Neutrophil (primary cell): ENCODE results near the gene GPC5.

Experiments
- H3K27ac ChIP-seq: fragments of 200-600 bp; sonication (generic); 2 replicates; pipeline ENCODE4 v1.5.1; 2016; ENCODE audit warnings: mild to moderate bottlenecking, moderate library complexity
- H3K27me3 ChIP-seq: fragments of 200-600 bp; sonication (generic); 2 replicates; pipeline ENCODE4 v1.6.0; 2016; ENCODE audit warnings: mild to moderate bottlenecking
- H3K36me3 ChIP-seq: fragments of 200-600 bp; sonication (generic); 2 replicates; pipeline ENCODE4 v1.5.1; 2017
- H3K4me1 ChIP-seq, 2 experiments: fragments of 200-600 bp in 1 of 2; sonication (generic) in 1 of 2; 1 replicate in 1 of 2; 2 replicates in 1 of 2; pipeline versions ENCODE4 v1.5.1 to v1.6.1; 2013 to 2016; ENCODE audit warnings: low read depth in 1 of 2, low read length in 1 of 2, mild to moderate bottlenecking in 1 of 2, moderate library complexity in 1 of 2; ENCODE audit not compliant: control insufficient read depth in 1 of 2, insufficient read depth in 1 of 2
- H3K4me3 ChIP-seq, 2 experiments: fragments of 200-600 bp in 1 of 2; sonication (generic) in 1 of 2; 1 replicate in 1 of 2; 2 replicates in 1 of 2; pipeline ENCODE4 v1.5.1; 2013 to 2016; ENCODE audit warnings: low read depth in 1 of 2, low read length in 1 of 2, mild to moderate bottlenecking in 1 of 2, moderate library complexity in 1 of 2
- H3K9me3 ChIP-seq: fragments of 200-600 bp; sonication (generic); 2 replicates; pipeline ENCODE4 v1.5.1; 2016
- TF ChIP-seq, protein P1 (sequence below): fragments of 200-600 bp; sonication (generic); IDR thresholded peaks from 2 replicates; pipeline ENCODE4 v1.5.1; 2016; ENCODE audit warnings: antibody characterized with exemption

Gene GPC5

DNA sequence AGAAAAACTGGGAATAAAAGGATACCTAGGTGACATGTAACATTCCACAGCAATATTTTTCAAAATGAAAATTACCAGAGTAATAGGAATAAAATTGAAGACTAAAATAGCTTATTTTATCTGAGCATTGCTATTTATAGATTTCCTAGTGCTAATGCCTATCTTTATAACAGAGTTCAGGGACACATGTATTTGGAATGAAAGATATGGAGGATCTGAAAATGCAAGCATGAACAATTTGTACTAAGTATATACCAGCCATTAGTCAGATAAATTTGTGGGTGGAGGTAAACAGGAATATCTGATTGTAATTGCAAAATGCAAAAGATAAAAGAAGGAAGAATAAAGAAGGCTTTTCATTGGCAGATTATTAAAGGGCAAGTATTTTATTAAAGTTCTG, 345.9 kb downstream of the GPC5 start:
- Histone ChIP-seq H3K9me3 (no peaks in the 10 kb centered on the region), H3K4me1 (no peaks in the 10 kb centered on the region), H3K27ac (no peak overlapping the region), H3K36me3 (no peaks in the 10 kb centered on the region), H3K4me3 (no peak overlapping the region), H3K27me3 (no peaks in the 10 kb centered on the region)
- TF ChIP-seq, protein P1, sequence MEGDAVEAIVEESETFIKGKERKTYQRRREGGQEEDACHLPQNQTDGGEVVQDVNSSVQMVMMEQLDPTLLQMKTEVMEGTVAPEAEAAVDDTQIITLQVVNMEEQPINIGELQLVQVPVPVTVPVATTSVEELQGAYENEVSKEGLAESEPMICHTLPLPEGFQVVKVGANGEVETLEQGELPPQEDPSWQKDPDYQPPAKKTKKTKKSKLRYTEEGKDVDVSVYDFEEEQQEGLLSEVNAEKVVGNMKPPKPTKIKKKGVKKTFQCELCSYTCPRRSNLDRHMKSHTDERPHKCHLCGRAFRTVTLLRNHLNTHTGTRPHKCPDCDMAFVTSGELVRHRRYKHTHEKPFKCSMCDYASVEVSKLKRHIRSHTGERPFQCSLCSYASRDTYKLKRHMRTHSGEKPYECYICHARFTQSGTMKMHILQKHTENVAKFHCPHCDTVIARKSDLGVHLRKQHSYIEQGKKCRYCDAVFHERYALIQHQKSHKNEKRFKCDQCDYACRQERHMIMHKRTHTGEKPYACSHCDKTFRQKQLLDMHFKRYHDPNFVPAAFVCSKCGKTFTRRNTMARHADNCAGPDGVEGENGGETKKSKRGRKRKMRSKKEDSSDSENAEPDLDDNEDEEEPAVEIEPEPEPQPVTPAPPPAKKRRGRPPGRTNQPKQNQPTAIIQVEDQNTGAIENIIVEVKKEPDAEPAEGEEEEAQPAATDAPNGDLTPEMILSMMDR, result no peak

DNA sequence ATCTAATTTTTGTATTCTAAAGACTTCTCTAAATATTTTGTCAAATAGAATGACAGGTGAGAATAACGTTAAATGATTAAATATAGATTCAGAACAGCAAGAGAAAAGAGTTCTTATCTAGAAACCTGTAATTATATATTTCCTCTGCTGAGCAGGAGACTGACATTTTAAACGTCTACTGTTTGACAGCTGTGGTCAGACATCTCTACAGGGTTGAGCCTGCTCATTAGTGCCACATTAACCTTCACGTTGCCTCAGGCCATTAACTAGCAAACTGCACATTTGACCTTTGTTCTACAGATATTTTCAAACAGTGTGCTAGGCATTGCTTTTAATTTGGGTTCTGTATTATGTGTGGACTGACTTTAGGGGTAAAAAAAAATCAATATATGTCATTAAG, 347.5 kb downstream of the GPC5 start:
- Histone ChIP-seq H3K36me3 (no peaks in the 10 kb centered on the region), H3K27ac (no peak overlapping the region), H3K27me3 (no peaks in the 10 kb centered on the region), H3K4me1 (no peaks in the 10 kb centered on the region), H3K9me3 (no peaks in the 10 kb centered on the region), H3K4me3 (no peak overlapping the region)
- TF ChIP-seq, protein P1, result no peak

DNA sequence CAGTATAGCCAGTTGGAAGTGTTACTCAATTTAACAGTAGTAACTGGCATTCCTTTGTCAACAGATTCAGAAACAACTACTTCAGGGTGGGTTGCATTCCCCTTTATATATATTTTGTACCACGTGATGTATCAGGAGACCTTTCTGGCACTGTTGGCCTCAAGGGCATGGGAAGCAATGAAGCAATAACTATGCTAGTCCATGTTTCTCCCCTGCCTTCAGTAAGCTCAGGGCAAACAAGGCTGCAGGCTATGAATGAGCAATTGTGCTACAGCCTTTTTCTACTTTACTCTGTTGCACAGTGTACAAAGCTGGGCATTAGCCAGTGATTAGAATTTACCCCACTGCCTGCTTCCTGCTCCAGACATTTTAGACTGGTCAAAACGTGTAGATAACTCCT, 348.8 kb downstream of the GPC5 start:
- Histone ChIP-seq H3K27me3 (no peaks in the 10 kb centered on the region), H3K27ac (no peak overlapping the region), H3K36me3 (no peaks in the 10 kb centered on the region), H3K4me1 (no peaks in the 10 kb centered on the region), H3K9me3 (no peaks in the 10 kb centered on the region), H3K4me3 (no peak overlapping the region)
- TF ChIP-seq, protein P1, result no peak

DNA sequence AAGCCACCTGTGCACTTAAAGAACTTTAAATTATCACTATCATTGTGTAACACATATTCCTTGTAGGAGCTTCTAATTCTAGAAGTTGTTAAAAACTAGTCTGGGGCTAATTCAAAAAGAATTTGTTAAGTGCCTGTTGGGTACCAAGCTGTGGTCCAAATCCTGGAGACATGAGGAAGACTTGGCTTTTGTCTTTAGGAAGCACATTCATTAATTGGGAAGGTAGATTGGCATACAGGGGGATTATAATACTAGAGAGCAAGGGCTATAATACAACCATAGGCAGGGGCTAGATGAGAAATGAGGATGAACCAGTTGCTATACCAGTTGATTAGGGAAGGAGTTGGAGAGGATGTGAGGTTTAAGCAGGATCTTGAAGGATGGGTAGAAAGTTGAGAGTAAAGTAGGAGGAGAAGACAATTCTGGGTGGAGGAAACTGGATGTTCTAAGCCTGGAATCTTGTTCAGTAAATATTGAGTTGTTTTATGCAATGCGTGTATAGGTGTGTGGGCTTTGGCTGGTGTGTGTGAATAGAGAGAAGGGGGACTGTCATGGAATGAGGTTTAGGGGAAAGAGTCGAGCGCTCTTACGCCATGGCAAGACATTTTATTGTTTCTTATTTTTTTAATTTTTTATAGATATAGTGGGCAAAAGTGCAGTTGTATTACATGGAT, 350.1 kb downstream of the GPC5 start:
- no peaks in the 10 kb centered on the region for H3K36me3 ChIP-seq
- no peaks in the 10 kb centered on the region for H3K4me1 ChIP-seq
- no peak overlapping the region for H3K27ac ChIP-seq
- no peaks in the 10 kb centered on the region for H3K9me3 ChIP-seq
- TF ChIP-seq, protein P1, result no peak
- H3K4me3 ChIP-seq, result no peak overlapping the region
- H3K27me3 ChIP-seq, result no peaks in the 10 kb centered on the region

DNA sequence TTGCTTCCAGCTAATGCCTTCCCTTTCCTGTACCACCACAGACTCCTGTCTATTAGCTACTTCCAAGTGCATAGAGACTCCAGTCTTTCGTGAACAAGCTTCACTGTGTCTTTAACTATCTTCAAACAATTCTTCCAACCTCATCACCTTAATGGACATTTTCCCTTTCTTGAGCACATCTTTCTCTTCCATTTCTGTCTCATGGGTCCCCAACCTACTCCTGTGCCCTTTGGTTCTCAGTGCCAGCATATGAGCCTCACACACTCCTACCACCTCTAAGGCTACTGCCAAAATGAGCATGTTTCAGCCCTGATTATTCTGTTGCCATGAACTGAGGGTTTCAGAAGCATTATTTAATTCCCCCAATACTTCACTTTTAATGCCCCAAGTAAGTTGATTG, 360.3 kb downstream of the GPC5 start:
- H3K27ac ChIP-seq, result no peak overlapping the region
- TF ChIP-seq, protein P1, result no peak
- H3K9me3 ChIP-seq, result no peaks in the 10 kb centered on the region
- H3K36me3 ChIP-seq, result no peaks in the 10 kb centered on the region
- H3K27me3 ChIP-seq, result no peaks in the 10 kb centered on the region
- no peaks in the 10 kb centered on the region for H3K4me1 ChIP-seq
- no peak overlapping the region for H3K4me3 ChIP-seq
